WI38 (cell line): Measurements from ENCODE around the gene MRPL40.

Experiments
- H3K4me3 ChIP-seq: 2 replicates; pipeline ENCODE4 v1.5.1; 2011; ENCODE audit warnings: low read depth, mild to moderate bottlenecking, control low read depth, low read length
- CTCF ChIP-seq: IDR thresholded peaks from 2 replicates; pipeline ENCODE4 v1.5.1; 2012; ENCODE audit warnings: low read depth, mild to moderate bottlenecking, control low read depth, low read length

The MRPL40 gene

GRCh38 chr22:19406846-19407245 lies 25.5 kb upstream of the MRPL40 start:
- no peak for TF ChIP-seq CTCF
- no peak overlapping the region for H3K4me3 ChIP-seq

- H3K4me3 ChIP-seq, result no peak overlapping the region
- TF ChIP-seq CTCF, result no peak
Observed at GRCh38 chr22:19407649-19408606, 24.4 kb upstream of the MRPL40 start.

GRCh38 chr22:19410941-19411689 lies 21.2 kb upstream of the MRPL40 start:
- H3K4me3 ChIP-seq, result no peak overlapping the region

GRCh38 chr22:19411690-19412045 lies 20.7 kb upstream of the MRPL40 start:
- no peak for TF ChIP-seq CTCF
- no peak overlapping the region for H3K4me3 ChIP-seq

More at GRCh38 chr22:19410941-19411689, 21.2 kb upstream of the MRPL40 start:
- TF ChIP-seq CTCF, result no peak

- TF ChIP-seq CTCF, result no peak
- H3K4me3 ChIP-seq, result no peak overlapping the region
Observed at GRCh38 chr22:19412478-19412877, 19.9 kb upstream of the MRPL40 start.

- TF ChIP-seq CTCF, result no peak
- H3K4me3 ChIP-seq, result no peak overlapping the region
Observed at GRCh38 chr22:19412923-19413322, 19.4 kb upstream of the MRPL40 start.

GRCh38 chr22:19419086-19419463 lies 13.3 kb upstream of the MRPL40 start:
- H3K4me3 ChIP-seq, result no peak overlapping the region

More at GRCh38 chr22:19419086-19419463, 13.3 kb upstream of the MRPL40 start:
- TF ChIP-seq CTCF, result no peak
